PC-9 (cell line): Measurements from ENCODE around the gene EPB41L4B. TPM values are rescaled to one million over a fixed set of nuclear protein-coding genes. Genes with fewer than 3 reads are reported as not detected.

Experiments used
- BruUV-seq: library from RNA; stranded (reverse); fragments of 400-500 nt; replicated peaks from 2 replicates; lab custom pipeline; 2021; lab: Mats Ljungman, UMichigan
- CTCF ChIA-PET: fragments of 300-600 bp; sonication (Branson Sonifier 250); formaldehyde crosslinking; loops from one replicate; lab custom pipeline; 2022; ENCODE audit warnings: antibody characterized with exemption; lab: Charles Lee
- POLR2A ChIA-PET: fragments of 300-600 bp; sonication (Branson Sonifier 250); formaldehyde crosslinking; loops from one replicate; lab custom pipeline; 2022; ENCODE audit warnings: antibody characterized with exemption; ENCODE audit not compliant: unreplicated experiment; lab: Charles Lee
- DNase-seq, 2 experiments: peaks; one replicate each; pipeline versions ENCODE4 v3.0.0 to v3.0.0-alpha.2; 2015 to 2022; ENCODE audit warnings: mixed read lengths in 1 of 2
- H2AFZ ChIP-seq: fragments of 200-600 bp; sonication (generic); 2 replicates; pipeline ENCODE4 v1.8.1; 2017; ENCODE audit warnings: antibody characterized with exemption
- H3F3A ChIP-seq: fragments of 200-600 bp; sonication (generic); 2 replicates; pipeline ENCODE4 v1.8.1; 2017; ENCODE audit warnings: antibody characterized with exemption, mild to moderate bottlenecking, low read depth; ENCODE audit not compliant: insufficient read depth
- H3K27ac ChIP-seq: fragments of 200-600 bp; sonication (generic); 2 replicates; pipeline ENCODE4 v1.6.1; 2016; ENCODE audit warnings: mixed run types
- H3K27me3 ChIP-seq: fragments of 200-600 bp; sonication (generic); 2 replicates; pipeline ENCODE4 v1.6.1; 2016; ENCODE audit warnings: low read depth, mixed run types; ENCODE audit not compliant: insufficient read depth
- H3K36me3 ChIP-seq: fragments of 200-600 bp; sonication (generic); 2 replicates; pipeline ENCODE4 v1.6.1; 2016; ENCODE audit warnings: low read depth, mixed run types
- H3K4me1 ChIP-seq: fragments of 200-600 bp; sonication (generic); replicated peaks from 2 replicates; pipeline ENCODE4 v1.6.1; 2016; ENCODE audit warnings: mixed run types; ENCODE audit not compliant: insufficient read depth
- H3K4me2 ChIP-seq: fragments of 200-600 bp; sonication (generic); 2 replicates; pipeline ENCODE4 v1.6.1; 2017; ENCODE audit warnings: mixed run types
- H3K4me3 ChIP-seq: fragments of 200-600 bp; sonication (generic); 2 replicates; pipeline ENCODE4 v1.6.1; 2016; ENCODE audit warnings: mixed run types
- H3K79me2 ChIP-seq: fragments of 200-600 bp; sonication (generic); 2 replicates; pipeline ENCODE4 v1.6.1; 2017; ENCODE audit warnings: low read depth, mixed run types
- H3K9me2 ChIP-seq: fragments of 200-600 bp; sonication (generic); 2 replicates; pipeline ENCODE4 v1.8.1; 2017; ENCODE audit warnings: mild to moderate bottlenecking; ENCODE audit not compliant: insufficient read depth
- H3K9me3 ChIP-seq: fragments of 200-600 bp; sonication (generic); 2 replicates; pipeline ENCODE4 v1.8.1; 2016; ENCODE audit warnings: low read depth; ENCODE audit not compliant: insufficient read depth
- H4K20me1 ChIP-seq: fragments of 200-600 bp; sonication (generic); 2 replicates; pipeline ENCODE4 v1.8.1; 2017; ENCODE audit not compliant: insufficient read depth
- CTCF ChIP-seq: fragments of 200-600 bp; sonication (generic); conservative IDR thresholded peaks from 2 replicates; pipeline ENCODE4 v1.6.1; 2017; ENCODE audit warnings: mixed run types, antibody characterized with exemption, mild to moderate bottlenecking, moderate library complexity
- EZH2 ChIP-seq: fragments of 200-600 bp; sonication (generic); IDR thresholded peaks from 2 replicates; pipeline ENCODE4 v1.8.0; 2017; ENCODE audit warnings: antibody characterized with exemption, low read depth
- intact Hi-C: fragments of 100-400 bp; cut with micrococcal nuclease; formaldehyde crosslinking; loops from one replicate; pipeline ENCODE4 v1.10.0; 2022; ENCODE audit not compliant: unreplicated experiment
- total RNA-seq: library from RNA; stranded (reverse); gene quantifications from 2 replicates; pipeline ENCODE4 v1.2.3, GENCODE V29; 2021

EPB41L4B gene
- total RNA-seq, 1 experiment from 2014 or later: 4.2 TPM

DNA sequence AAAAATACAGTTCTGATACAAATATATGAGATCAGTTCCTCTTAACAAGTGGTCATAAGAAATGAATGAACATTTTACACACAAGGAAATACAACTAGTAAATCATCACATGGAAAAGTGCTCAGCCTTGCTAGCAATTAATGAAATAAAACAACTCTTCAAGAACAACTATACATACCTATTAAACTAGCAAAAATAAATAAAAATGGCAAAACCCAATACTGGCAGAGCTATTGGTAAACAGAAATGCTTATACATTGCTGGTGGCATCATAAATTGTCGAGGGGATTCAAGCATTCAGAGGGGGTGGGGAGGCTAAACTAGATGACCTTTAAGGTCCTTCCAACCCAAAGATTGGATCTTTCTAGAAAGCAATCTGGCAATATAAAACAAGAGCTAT lies 147.9 kb downstream of the EPB41L4B start:
- POLR2A ChIA-PET: interaction anchor here (0.6 kb wide), 1 partner anchor 64 kb away, joined by 3 read pairs; no protein-coding TSS in a partner anchor
- H3K9me3 ChIP-seq: no peaks in the 10 kb centered on the region
- H4K20me1 ChIP-seq: no peaks in the 10 kb centered on the region
- 0 out of 2 replicates have a peak, but pooled peaks cover 4% of the 10 kb centered on the region for H3K9me2 ChIP-seq
- TF ChIP-seq CTCF (no peak), EZH2 (no peak)
- H3K4me1 ChIP-seq: no peaks in the 10 kb centered on the region
- no peak overlapping the region for H2AFZ ChIP-seq
- CTCF ChIA-PET: interaction anchor here (0.7 kb wide), 1 partner anchor 161 kb away, joined by 4 read pairs; no protein-coding TSS in a partner anchor
- H3K4me3 ChIP-seq: no peak overlapping the region
- intact Hi-C loops: no loop called here
- no peaks in the 10 kb centered on the region for H3K36me3 ChIP-seq
- BruUV-seq: no TSS peak
- no peaks in the 10 kb centered on the region; the same call in 1 of the 2 replicates for H3F3A ChIP-seq
- H3K4me2 ChIP-seq: no peak overlapping the region
- no peak for DNase-seq
- H3K79me2 ChIP-seq: no peaks in the 10 kb centered on the region
- no peak overlapping the region for H3K27ac ChIP-seq
- no peaks in the 10 kb centered on the region for H3K27me3 ChIP-seq

GRCh38 chr9:109171926-109172325 lies 148.9 kb downstream of the EPB41L4B start:
- BruUV-seq: no TSS peak

GRCh38 chr9:109168170-109168569 lies 152.7 kb downstream of the EPB41L4B start:
- TF ChIP-seq CTCF (no peak), EZH2 (no peak)
- H3F3A ChIP-seq: no peaks in the 10 kb centered on the region; the same call in 1 of the 2 replicates
- POLR2A ChIA-PET: no interaction called here
- no peak overlapping the region for H3K27ac ChIP-seq
- no peak overlapping the region for H3K4me2 ChIP-seq
- H3K4me3 ChIP-seq: no peak overlapping the region
- no peak overlapping the region for H2AFZ ChIP-seq
- no peak for DNase-seq
- CTCF ChIA-PET: no interaction called here
- no peaks in the 10 kb centered on the region for H4K20me1 ChIP-seq
- H3K27me3 ChIP-seq: no peaks in the 10 kb centered on the region
- no peaks in the 10 kb centered on the region for H3K79me2 ChIP-seq
- H3K9me2 ChIP-seq: no peaks in the 10 kb centered on the region
- H3K9me3 ChIP-seq: no peaks in the 10 kb centered on the region
- H3K36me3 ChIP-seq: no peaks in the 10 kb centered on the region
- no peaks in the 10 kb centered on the region for H3K4me1 ChIP-seq
- intact Hi-C loops: no loop called here
- BruUV-seq: no TSS peak

More at GRCh38 chr9:109171926-109172325, 148.9 kb downstream of the EPB41L4B start:
- H3K4me2 ChIP-seq: no peak overlapping the region
- no peak overlapping the region for H3K4me3 ChIP-seq
- no peak overlapping the region for H3K27ac ChIP-seq
- no peaks in the 10 kb centered on the region for H4K20me1 ChIP-seq
- H3K36me3 ChIP-seq: no peaks in the 10 kb centered on the region
- no peak overlapping the region for H2AFZ ChIP-seq
- POLR2A ChIA-PET: no interaction called here
- H3K9me2 ChIP-seq: no peaks in the 10 kb centered on the region
- H3K9me3 ChIP-seq: no peaks in the 10 kb centered on the region
- no peaks in the 10 kb centered on the region; the same call in 1 of the 2 replicates for H3F3A ChIP-seq
- H3K4me1 ChIP-seq: no peaks in the 10 kb centered on the region
- CTCF ChIA-PET: interaction anchor here (0.6 kb wide), 1 partner anchor 19 kb away, joined by 3 read pairs; no protein-coding TSS in a partner anchor
- intact Hi-C loops: no loop called here
- H3K79me2 ChIP-seq: no peaks in the 10 kb centered on the region
- no peak for DNase-seq
- TF ChIP-seq EZH2 (no peak), CTCF (no peak)
- H3K27me3 ChIP-seq: no peaks in the 10 kb centered on the region
